Measurements from ENCODE around the gene ARL6IP6. TPM values are rescaled to one million over a fixed set of nuclear protein-coding genes. Genes with fewer than 3 reads are reported as not detected.

Gene ARL6IP6
- total RNA-seq, 1 experiment from 2014 or later: 38.9 TPM

DNA sequence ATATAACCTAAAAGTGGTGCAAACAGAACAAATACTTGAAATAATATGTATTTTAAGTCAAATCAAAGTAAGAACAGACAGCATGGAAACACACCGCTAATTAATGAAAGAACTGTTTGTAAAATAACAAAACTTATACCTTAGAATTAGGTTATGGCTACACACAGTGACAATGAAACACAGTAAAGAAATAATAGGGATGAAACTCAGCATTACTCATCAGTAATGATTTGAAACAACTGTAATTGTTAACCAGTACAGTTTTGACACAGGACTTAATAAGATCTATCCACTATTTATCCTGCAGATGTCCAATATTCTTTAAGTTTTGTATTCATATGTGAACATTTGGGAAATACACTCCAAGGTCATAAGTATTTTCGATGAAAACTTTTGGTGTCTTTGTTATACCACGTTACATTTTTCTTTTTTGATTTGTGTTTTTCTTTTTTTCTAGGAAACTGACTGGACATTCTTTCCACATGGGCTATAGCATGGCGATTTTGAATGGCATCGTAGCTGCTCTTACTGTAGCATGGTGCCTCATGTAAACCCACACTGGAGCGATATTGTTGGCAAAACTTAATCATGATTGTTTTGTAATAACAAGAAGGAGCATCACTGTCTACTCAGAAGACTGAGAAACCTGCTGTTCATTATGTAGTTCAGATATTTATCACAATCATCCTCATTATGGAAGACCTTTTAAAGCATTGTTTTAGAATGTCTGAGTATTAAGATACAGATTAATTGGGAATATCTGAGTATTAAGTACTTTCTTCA lies 41.1 kb downstream of the ARL6IP6 start:
- Histone ChIP-seq H3K36me3 (ENCODE audit: control insufficient read depth, insufficient read depth, low read length) (peaks cover 22% of the 10 kb centered on the region; the same call in 1 of the 2 replicates), H3K27ac (ENCODE audit: low read length) (no peak overlapping the region), H3K4me1 (ENCODE audit: control insufficient read depth, insufficient read depth, low read length) (no peaks in the 10 kb centered on the region), H3K4me3 (ENCODE audit: low read depth in 2 of 2, low read length in 2 of 2) (no peak overlapping the region), H3K27me3 (ENCODE audit: control insufficient read depth, insufficient read depth, low read length) (no peaks in the 10 kb centered on the region), H3K9me3 (ENCODE audit: control insufficient read depth, insufficient read depth, low read depth, low read length) (no peaks in the 10 kb centered on the region)
- in situ Hi-C loops (cut with HindIII; ENCODE audit: low pct_unique_long_range_greater_than_20kb, low sequenced_read_pairs) (no loop called here), intact Hi-C loops (cut with micrococcal nuclease; ENCODE audit: unreplicated experiment) (no loop called here)
- BruUV-seq (replicated peaks): TSS peak; percentile 27
- no peak for ATAC-seq
- ChIA-PET POLR2A (no interaction called here), CTCF (no interaction called here)
- TF ChIP-seq POLR2AphosphoS5 (IDR thresholded peaks at IDR 0.05; ENCODE audit: low read depth, low read length) (no peak), SIN3A (IDR thresholded peaks at IDR 0.05; ENCODE audit: borderline replicate concordance, insufficient read depth, low read depth, low read length) (no peak), REST (IDR thresholded peaks at IDR 0.05; ENCODE audit: insufficient read depth in 1 of 2, low read depth in 2 of 2, low read length in 1 of 2) (no peak), CTCF (IDR thresholded peaks at IDR 0.05) (no peak), TCF7L2 (IDR thresholded peaks at IDR 0.05; ENCODE audit: low read depth, low read length) (no peak)
- DNase-seq (ENCODE audit: low read depth, low spot score): no peak

- ChIA-PET POLR2A (no interaction called here), CTCF (no interaction called here)
- no peaks in the 10 kb centered on the region for H3K27me3 ChIP-seq (ENCODE audit: control insufficient read depth, insufficient read depth, low read length)
- no TSS peak for BruUV-seq (replicated peaks)
- intact Hi-C loops (cut with micrococcal nuclease; ENCODE audit: unreplicated experiment): no loop called here
- no peak overlapping the region for H3K27ac ChIP-seq (ENCODE audit: low read length)
- no peak for TF ChIP-seq REST (IDR thresholded peaks at IDR 0.05; ENCODE audit: insufficient read depth in 1 of 2, low read depth in 2 of 2, low read length in 1 of 2)
- TF ChIP-seq SIN3A (IDR thresholded peaks at IDR 0.05; ENCODE audit: borderline replicate concordance, insufficient read depth, low read depth, low read length): no peak
- no peak for TF ChIP-seq CTCF (IDR thresholded peaks at IDR 0.05)
- no peak for TF ChIP-seq TCF7L2 (IDR thresholded peaks at IDR 0.05; ENCODE audit: low read depth, low read length)
- no peak for TF ChIP-seq POLR2AphosphoS5 (IDR thresholded peaks at IDR 0.05; ENCODE audit: low read depth, low read length)
- ATAC-seq (no peak), DNase-seq (ENCODE audit: low read depth, low spot score) (no peak)
- no peaks in the 10 kb centered on the region for H3K9me3 ChIP-seq (ENCODE audit: control insufficient read depth, insufficient read depth, low read depth, low read length)
- peaks cover 16% of the 10 kb centered on the region; the same call in 1 of the 2 replicates for H3K36me3 ChIP-seq (ENCODE audit: control insufficient read depth, insufficient read depth, low read length)
- H3K4me1 ChIP-seq (ENCODE audit: control insufficient read depth, insufficient read depth, low read length): no peaks in the 10 kb centered on the region
- in situ Hi-C loops (cut with HindIII; ENCODE audit: low pct_unique_long_range_greater_than_20kb, low sequenced_read_pairs): no loop called here
- H3K4me3 ChIP-seq (ENCODE audit: low read depth in 2 of 2, low read length in 2 of 2): no peak overlapping the region
These were observed 42.8 kb downstream of the ARL6IP6 start for GRCh38 chr2:152761214-152761613.

Data from Panc1 (cell line).